ENCODE data around the gene DAP. TPM values are rescaled to one million over a fixed set of nuclear protein-coding genes. Genes with fewer than 3 reads are reported as not detected.

DAP gene
- total and polyA plus RNA-seq, 10 of the 15 experiments (the other 5 are each of a cell fraction or from before 2014, with no cell fraction given), result 12.9 to 130 (median 49.9) TPM

DNA sequence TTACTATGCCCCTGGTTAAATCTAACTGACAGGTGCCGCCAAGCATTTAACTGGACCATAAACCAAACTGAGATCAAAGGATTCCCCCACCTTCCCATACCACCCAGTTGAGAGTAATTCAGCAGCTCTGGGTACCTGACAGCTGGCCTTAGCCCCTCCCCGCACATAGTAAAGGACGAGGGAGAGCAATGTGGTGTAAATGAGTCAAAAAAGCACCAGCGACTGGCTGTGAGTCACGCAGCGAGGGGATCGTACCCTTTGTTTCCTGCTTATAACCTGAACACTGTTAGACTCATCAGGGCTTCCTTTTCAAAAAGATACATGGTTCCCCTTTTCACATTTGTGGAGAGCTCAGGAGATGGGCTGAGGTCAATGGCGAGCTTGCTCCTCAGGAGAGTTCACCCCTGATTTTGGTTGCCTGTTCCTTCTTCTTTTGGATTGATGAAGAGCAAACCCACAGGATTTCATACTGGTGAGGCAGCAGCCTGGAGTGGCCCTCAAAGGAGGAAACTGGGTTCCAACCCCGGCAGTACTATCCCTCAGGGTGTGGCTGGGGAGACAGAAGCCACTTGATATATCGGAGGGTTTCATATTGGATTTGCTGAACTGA is 125.7 kb downstream of the DAP start (continued):
- TF ChIP-seq, protein P1, sequence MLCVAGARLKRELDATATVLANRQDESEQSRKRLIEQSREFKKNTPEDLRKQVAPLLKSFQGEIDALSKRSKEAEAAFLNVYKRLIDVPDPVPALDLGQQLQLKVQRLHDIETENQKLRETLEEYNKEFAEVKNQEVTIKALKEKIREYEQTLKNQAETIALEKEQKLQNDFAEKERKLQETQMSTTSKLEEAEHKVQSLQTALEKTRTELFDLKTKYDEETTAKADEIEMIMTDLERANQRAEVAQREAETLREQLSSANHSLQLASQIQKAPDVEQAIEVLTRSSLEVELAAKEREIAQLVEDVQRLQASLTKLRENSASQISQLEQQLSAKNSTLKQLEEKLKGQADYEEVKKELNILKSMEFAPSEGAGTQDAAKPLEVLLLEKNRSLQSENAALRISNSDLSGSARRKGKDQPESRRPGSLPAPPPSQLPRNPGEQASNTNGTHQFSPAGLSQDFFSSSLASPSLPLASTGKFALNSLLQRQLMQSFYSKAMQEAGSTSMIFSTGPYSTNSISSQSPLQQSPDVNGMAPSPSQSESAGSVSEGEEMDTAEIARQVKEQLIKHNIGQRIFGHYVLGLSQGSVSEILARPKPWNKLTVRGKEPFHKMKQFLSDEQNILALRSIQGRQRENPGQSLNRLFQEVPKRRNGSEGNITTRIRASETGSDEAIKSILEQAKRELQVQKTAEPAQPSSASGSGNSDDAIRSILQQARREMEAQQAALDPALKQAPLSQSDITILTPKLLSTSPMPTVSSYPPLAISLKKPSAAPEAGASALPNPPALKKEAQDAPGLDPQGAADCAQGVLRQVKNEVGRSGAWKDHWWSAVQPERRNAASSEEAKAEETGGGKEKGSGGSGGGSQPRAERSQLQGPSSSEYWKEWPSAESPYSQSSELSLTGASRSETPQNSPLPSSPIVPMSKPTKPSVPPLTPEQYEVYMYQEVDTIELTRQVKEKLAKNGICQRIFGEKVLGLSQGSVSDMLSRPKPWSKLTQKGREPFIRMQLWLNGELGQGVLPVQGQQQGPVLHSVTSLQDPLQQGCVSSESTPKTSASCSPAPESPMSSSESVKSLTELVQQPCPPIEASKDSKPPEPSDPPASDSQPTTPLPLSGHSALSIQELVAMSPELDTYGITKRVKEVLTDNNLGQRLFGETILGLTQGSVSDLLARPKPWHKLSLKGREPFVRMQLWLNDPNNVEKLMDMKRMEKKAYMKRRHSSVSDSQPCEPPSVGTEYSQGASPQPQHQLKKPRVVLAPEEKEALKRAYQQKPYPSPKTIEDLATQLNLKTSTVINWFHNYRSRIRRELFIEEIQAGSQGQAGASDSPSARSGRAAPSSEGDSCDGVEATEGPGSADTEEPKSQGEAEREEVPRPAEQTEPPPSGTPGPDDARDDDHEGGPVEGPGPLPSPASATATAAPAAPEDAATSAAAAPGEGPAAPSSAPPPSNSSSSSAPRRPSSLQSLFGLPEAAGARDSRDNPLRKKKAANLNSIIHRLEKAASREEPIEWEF (IDR thresholded peaks at IDR 0.05; ENCODE audit: insufficient replicate concordance, low read depth, low read length), result no peak
- TF ChIP-seq EGR1 (IDR thresholded peaks at IDR 0.05; ENCODE audit: borderline replicate concordance in 1 of 2, low read depth in 2 of 2, low read length in 2 of 2) (0 out of 3 replicates have a peak, but pooled peaks of 1 of the 2 experiments have one; percentile 24), NRF1 (conservative IDR thresholded peaks at IDR 0.05; ENCODE audit: low read depth, low read length) (no peak), SUPT20H (IDR thresholded peaks at IDR 0.05; ENCODE audit: borderline replicate concordance, control insufficient read depth, low read depth, low read length) (no peak), CHD1 (IDR thresholded peaks at IDR 0.05; ENCODE audit: low read depth, low read length) (no peak), JUNB (IDR thresholded peaks at IDR 0.05) (peak; percentile 98), ZNF622 (IDR thresholded peaks at IDR 0.05) (no peak), NR2F1 (conservative IDR thresholded peaks at IDR 0.05) (peak; percentile 58), RBBP5 (conservative IDR thresholded peaks at IDR 0.05) (no peak), LARP7 (IDR thresholded peaks at IDR 0.05) (no peak), STAT1 (conservative IDR thresholded peaks at IDR 0.05) (no peak), TCF3 (IDR thresholded peaks at IDR 0.05; ENCODE audit: borderline replicate concordance, insufficient read depth, low read depth, low read length) (peak; percentile 99), ASH2L (IDR thresholded peaks at IDR 0.05; ENCODE audit: borderline replicate concordance, low read depth) (0 out of 2 replicates have a peak, but pooled peaks have one; percentile 15), ZNF274 (IDR thresholded peaks at IDR 0.05; ENCODE audit: insufficient read depth, insufficient read length) (no peak), KDM1A (IDR thresholded peaks at IDR 0.05; ENCODE audit: borderline replicate concordance) (no peak), YY1 (IDR thresholded peaks at IDR 0.05; ENCODE audit: low read depth, low read length) (peak; percentile 75; the same call in 1 of the 2 replicates), IKZF1 (conservative IDR thresholded peaks at IDR 0.05) (peak; percentile 90)
- TF ChIP-seq, protein P2, sequence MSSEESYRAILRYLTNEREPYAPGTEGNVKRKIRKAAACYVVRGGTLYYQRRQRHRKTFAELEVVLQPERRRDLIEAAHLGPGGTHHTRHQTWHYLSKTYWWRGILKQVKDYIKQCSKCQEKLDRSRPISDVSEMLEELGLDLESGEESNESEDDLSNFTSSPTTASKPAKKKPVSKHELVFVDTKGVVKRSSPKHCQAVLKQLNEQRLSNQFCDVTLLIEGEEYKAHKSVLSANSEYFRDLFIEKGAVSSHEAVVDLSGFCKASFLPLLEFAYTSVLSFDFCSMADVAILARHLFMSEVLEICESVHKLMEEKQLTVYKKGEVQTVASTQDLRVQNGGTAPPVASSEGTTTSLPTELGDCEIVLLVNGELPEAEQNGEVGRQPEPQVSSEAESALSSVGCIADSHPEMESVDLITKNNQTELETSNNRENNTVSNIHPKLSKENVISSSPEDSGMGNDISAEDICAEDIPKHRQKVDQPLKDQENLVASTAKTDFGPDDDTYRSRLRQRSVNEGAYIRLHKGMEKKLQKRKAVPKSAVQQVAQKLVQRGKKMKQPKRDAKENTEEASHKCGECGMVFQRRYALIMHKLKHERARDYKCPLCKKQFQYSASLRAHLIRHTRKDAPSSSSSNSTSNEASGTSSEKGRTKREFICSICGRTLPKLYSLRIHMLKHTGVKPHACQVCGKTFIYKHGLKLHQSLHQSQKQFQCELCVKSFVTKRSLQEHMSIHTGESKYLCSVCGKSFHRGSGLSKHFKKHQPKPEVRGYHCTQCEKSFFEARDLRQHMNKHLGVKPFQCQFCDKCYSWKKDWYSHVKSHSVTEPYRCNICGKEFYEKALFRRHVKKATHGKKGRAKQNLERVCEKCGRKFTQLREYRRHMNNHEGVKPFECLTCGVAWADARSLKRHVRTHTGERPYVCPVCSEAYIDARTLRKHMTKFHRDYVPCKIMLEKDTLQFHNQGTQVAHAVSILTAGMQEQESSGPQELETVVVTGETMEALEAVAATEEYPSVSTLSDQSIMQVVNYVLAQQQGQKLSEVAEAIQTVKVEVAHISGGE (CRISPR knock-in tag; IDR thresholded peaks at IDR 0.05), result no peak
- TF ChIP-seq, protein P3, sequence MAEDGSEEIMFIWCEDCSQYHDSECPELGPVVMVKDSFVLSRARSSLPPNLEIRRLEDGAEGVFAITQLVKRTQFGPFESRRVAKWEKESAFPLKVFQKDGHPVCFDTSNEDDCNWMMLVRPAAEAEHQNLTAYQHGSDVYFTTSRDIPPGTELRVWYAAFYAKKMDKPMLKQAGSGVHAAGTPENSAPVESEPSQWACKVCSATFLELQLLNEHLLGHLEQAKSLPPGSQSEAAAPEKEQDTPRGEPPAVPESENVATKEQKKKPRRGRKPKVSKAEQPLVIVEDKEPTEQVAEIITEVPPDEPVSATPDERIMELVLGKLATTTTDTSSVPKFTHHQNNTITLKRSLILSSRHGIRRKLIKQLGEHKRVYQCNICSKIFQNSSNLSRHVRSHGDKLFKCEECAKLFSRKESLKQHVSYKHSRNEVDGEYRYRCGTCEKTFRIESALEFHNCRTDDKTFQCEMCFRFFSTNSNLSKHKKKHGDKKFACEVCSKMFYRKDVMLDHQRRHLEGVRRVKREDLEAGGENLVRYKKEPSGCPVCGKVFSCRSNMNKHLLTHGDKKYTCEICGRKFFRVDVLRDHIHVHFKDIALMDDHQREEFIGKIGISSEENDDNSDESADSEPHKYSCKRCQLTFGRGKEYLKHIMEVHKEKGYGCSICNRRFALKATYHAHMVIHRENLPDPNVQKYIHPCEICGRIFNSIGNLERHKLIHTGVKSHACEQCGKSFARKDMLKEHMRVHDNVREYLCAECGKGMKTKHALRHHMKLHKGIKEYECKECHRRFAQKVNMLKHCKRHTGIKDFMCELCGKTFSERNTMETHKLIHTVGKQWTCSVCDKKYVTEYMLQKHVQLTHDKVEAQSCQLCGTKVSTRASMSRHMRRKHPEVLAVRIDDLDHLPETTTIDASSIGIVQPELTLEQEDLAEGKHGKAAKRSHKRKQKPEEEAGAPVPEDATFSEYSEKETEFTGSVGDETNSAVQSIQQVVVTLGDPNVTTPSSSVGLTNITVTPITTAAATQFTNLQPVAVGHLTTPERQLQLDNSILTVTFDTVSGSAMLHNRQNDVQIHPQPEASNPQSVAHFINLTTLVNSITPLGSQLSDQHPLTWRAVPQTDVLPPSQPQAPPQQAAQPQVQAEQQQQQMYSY (CRISPR knock-in tag; IDR thresholded peaks at IDR 0.05), result no peak

Data from GM12878 (cell line).